Trophoblast cell (in vitro differentiated cells and primary cell): Measurements from ENCODE around the gene SAAL1.

ENCODE experiments used
- DNase-seq, 2 donors: peaks; one replicate each; pipeline ENCODE4 v3.0.0-alpha.2; 2016
- H2AFZ ChIP-seq: 2 replicates; pipeline ENCODE4 v1.6.1; 2013; ENCODE audit warnings: low read length, moderate library complexity, mild to moderate bottlenecking; ENCODE audit not compliant: insufficient read depth, poor library complexity
- H2AK5ac ChIP-seq: 2 replicates; pipeline ENCODE4 v1.6.1; 2013; ENCODE audit warnings: mild to moderate bottlenecking, low read length
- H2BK120ac ChIP-seq: 2 replicates; pipeline ENCODE4 v1.6.1; 2013; ENCODE audit warnings: low read length, mild to moderate bottlenecking, moderate library complexity; ENCODE audit not compliant: insufficient read depth, poor library complexity
- H2BK12ac ChIP-seq: 2 replicates; pipeline ENCODE4 v1.6.1; 2013; ENCODE audit warnings: mild to moderate bottlenecking, low read length, moderate library complexity
- H2BK5ac ChIP-seq: 2 replicates; pipeline ENCODE4 v1.6.1; 2013; ENCODE audit warnings: low read length, low read depth, moderate library complexity, mild to moderate bottlenecking; ENCODE audit not compliant: poor library complexity
- H3K14ac ChIP-seq: 2 replicates; pipeline ENCODE4 v1.6.1; 2013; ENCODE audit warnings: mild to moderate bottlenecking, low read length
- H3K18ac ChIP-seq: 2 replicates; pipeline ENCODE4 v1.6.1; 2013; ENCODE audit warnings: mild to moderate bottlenecking, low read length
- H3K23ac ChIP-seq: 2 replicates; pipeline ENCODE4 v1.6.1; 2013; ENCODE audit warnings: low read length
- H3K27ac ChIP-seq: 2 replicates; pipeline ENCODE4 v1.5.1; 2013; ENCODE audit warnings: low read depth, mild to moderate bottlenecking, inconsistent platforms, low read length, moderate library complexity
- H3K27me3 ChIP-seq: 2 replicates; pipeline ENCODE4 v1.6.1; 2013; ENCODE audit warnings: inconsistent platforms, mild to moderate bottlenecking, low read length, moderate library complexity; ENCODE audit not compliant: insufficient read depth
- H3K36me3 ChIP-seq, 2 experiments: 1 replicate in 1 of 2; 2 replicates in 1 of 2; pipeline ENCODE4 v1.6.1; 2013; ENCODE audit warnings: low read length in 2 of 2, mild to moderate bottlenecking in 2 of 2, moderate library complexity in 1 of 2; ENCODE audit not compliant: insufficient read depth in 2 of 2, control insufficient read depth in 1 of 2
- H3K4ac ChIP-seq: 2 replicates; pipeline ENCODE4 v1.6.1; 2013; ENCODE audit warnings: low read depth, mild to moderate bottlenecking, low read length, moderate library complexity
- H3K4me1 ChIP-seq, 2 experiments: 1 replicate in 1 of 2; 2 replicates in 1 of 2; pipeline ENCODE4 v1.6.1; 2013; ENCODE audit warnings: low read length in 2 of 2, mild to moderate bottlenecking in 2 of 2, moderate library complexity in 1 of 2; ENCODE audit not compliant: insufficient read depth in 2 of 2, control insufficient read depth in 1 of 2
- H3K4me2 ChIP-seq: 2 replicates; pipeline ENCODE4 v1.6.1; 2013; ENCODE audit warnings: inconsistent platforms, mild to moderate bottlenecking, low read length, moderate library complexity
- H3K4me3 ChIP-seq: 2 replicates; pipeline ENCODE4 v1.5.1; 2013; ENCODE audit warnings: mild to moderate bottlenecking, low read depth, low read length, inconsistent platforms
- H3K79me1 ChIP-seq: one replicate; pipeline ENCODE4 v1.6.1; 2013; ENCODE audit warnings: low read length
- H3K79me2 ChIP-seq: 2 replicates; pipeline ENCODE4 v1.6.1; 2013; ENCODE audit warnings: low read length, mild to moderate bottlenecking; ENCODE audit not compliant: control insufficient read depth, insufficient read depth, poor library complexity
- H3K9ac ChIP-seq: 2 replicates; pipeline ENCODE4 v1.6.1; 2013; ENCODE audit warnings: mild to moderate bottlenecking, low read length
- H3K9me3 ChIP-seq: 2 replicates; pipeline ENCODE4 v1.6.1; 2013; ENCODE audit warnings: low read depth, mild to moderate bottlenecking, control low read depth, inconsistent platforms, low read length; ENCODE audit not compliant: insufficient read depth
- H4K12ac ChIP-seq: 2 replicates; pipeline ENCODE4 v1.6.1; 2013; ENCODE audit warnings: low read depth, mild to moderate bottlenecking, low read length, moderate library complexity
- H4K8ac ChIP-seq: 2 replicates; pipeline ENCODE4 v1.6.1; 2013; ENCODE audit warnings: low read depth, mild to moderate bottlenecking, low read length, moderate library complexity
- H4K91ac ChIP-seq: one replicate; pipeline ENCODE4 v1.6.1; 2013; ENCODE audit warnings: low read depth, mild to moderate bottlenecking, low read length, moderate library complexity
- WGBS: extraction: QIAGEN DNeasy Blood & Tissue Kit; methylation state at CpG from one replicate; pipeline ENCODE4 v1.1.7; 2013; ENCODE audit warnings: missing lambda C conversion rate; ENCODE audit not compliant: insufficient read length, insufficient coverage; ENCODE audit errors: extremely low coverage; 5-methylcytosine and 5-hydroxymethylcytosine counted together

SAAL1 gene

GRCh38 chr11:18075444-18075843 is 30.4 kb downstream of the SAAL1 start:
- Histone ChIP-seq H4K8ac (no peak overlapping the region), H3K79me2 (no peaks in the 10 kb centered on the region), H2AK5ac (no peak overlapping the region), H3K4ac (no peak overlapping the region), H2BK5ac (no peak overlapping the region), H3K18ac (no peak overlapping the region), H3K36me3 (peaks cover 2% of the 10 kb centered on the region in 2 experiments), H4K12ac (no peak overlapping the region), H4K91ac (no peak overlapping the region), H3K9me3 (no peaks in the 10 kb centered on the region), H2BK120ac (no peak overlapping the region), H3K79me1 (no peaks in the 10 kb centered on the region), H3K14ac (no peak overlapping the region), H3K4me2 (no peak overlapping the region), H3K27me3 (no peaks in the 10 kb centered on the region), H3K9ac (no peak overlapping the region), H3K4me3 (no peak overlapping the region), H3K27ac (no peak overlapping the region), H3K4me1 (peaks cover 4 to 8% of the 10 kb centered on the region in 2 experiments), H2AFZ (no peak overlapping the region), H2BK12ac (no peak overlapping the region), H3K23ac (no peak overlapping the region)
- WGBS = no CpG with 5 or more reads among the region's 3 CpGs
- DNase-seq = no peak

- H2BK12ac ChIP-seq = no peak overlapping the region
- no peak overlapping the region for H3K18ac ChIP-seq
- no peak overlapping the region for H4K8ac ChIP-seq
- no peak overlapping the region for H3K4me3 ChIP-seq
- H3K14ac ChIP-seq = no peak overlapping the region
- H2AK5ac ChIP-seq = no peak overlapping the region
- no peak overlapping the region for H2AFZ ChIP-seq
- no peak overlapping the region for H2BK120ac ChIP-seq
- H3K79me1 ChIP-seq = no peaks in the 10 kb centered on the region
- no peak overlapping the region for H2BK5ac ChIP-seq
- no peak overlapping the region for H3K4me2 ChIP-seq
- no peak overlapping the region for H4K91ac ChIP-seq
- no peak overlapping the region for H3K4ac ChIP-seq
- H3K79me2 ChIP-seq = no peaks in the 10 kb centered on the region
- H3K36me3 ChIP-seq = no peaks in the 10 kb centered on the region
- no peak overlapping the region for H3K9ac ChIP-seq
- H3K27me3 ChIP-seq = no peaks in the 10 kb centered on the region
- WGBS = no CpG with 5 or more reads among the region's 4 CpGs
- no peak for DNase-seq
- no peak overlapping the region for H3K23ac ChIP-seq
- H3K27ac ChIP-seq = no peak overlapping the region
- no peak overlapping the region for H4K12ac ChIP-seq
- H3K9me3 ChIP-seq = no peaks in the 10 kb centered on the region
- peaks cover 4 to 8% of the 10 kb centered on the region in 2 experiments for H3K4me1 ChIP-seq
These were observed 34.7 kb downstream of the SAAL1 start for GRCh38 chr11:18071098-18071705.

- no peak overlapping the region for H4K91ac ChIP-seq
- no peak overlapping the region for H4K8ac ChIP-seq
- no peak overlapping the region for H3K4me2 ChIP-seq
- H3K4me3 ChIP-seq = no peak overlapping the region
- H3K23ac ChIP-seq = no peak overlapping the region
- H3K18ac ChIP-seq = no peak overlapping the region
- no peak overlapping the region for H3K9ac ChIP-seq
- no peak overlapping the region for H3K4ac ChIP-seq
- no peak overlapping the region for H2AFZ ChIP-seq
- no peak overlapping the region for H4K12ac ChIP-seq
- DNase-seq = no peak
- no peaks in the 10 kb centered on the region for H3K79me1 ChIP-seq
- H3K79me2 ChIP-seq = no peaks in the 10 kb centered on the region
- H3K4me1 ChIP-seq = peaks cover 0 to 7% of the 10 kb centered on the region in 2 experiments
- H2BK12ac ChIP-seq = no peak overlapping the region
- WGBS = no CpG with 5 or more reads among the region's 2 CpGs
- H3K14ac ChIP-seq = no peak overlapping the region
- H2BK5ac ChIP-seq = no peak overlapping the region
- no peak overlapping the region for H3K27ac ChIP-seq
- H2AK5ac ChIP-seq = no peak overlapping the region
- H3K9me3 ChIP-seq = no peaks in the 10 kb centered on the region
- H3K27me3 ChIP-seq = no peaks in the 10 kb centered on the region
- H2BK120ac ChIP-seq = no peak overlapping the region
- H3K36me3 ChIP-seq = no peaks in the 10 kb centered on the region
These were observed 38.5 kb downstream of the SAAL1 start for GRCh38 chr11:18067372-18067771.

GRCh38 chr11:18066626-18067025 is 39.3 kb downstream of the SAAL1 start:
- Histone ChIP-seq H4K12ac (no peak overlapping the region), H3K4me2 (no peak overlapping the region), H3K14ac (no peak overlapping the region), H3K9me3 (no peaks in the 10 kb centered on the region), H3K79me2 (no peaks in the 10 kb centered on the region), H3K79me1 (no peaks in the 10 kb centered on the region), H3K4me1 (peaks cover 0 to 7% of the 10 kb centered on the region in 2 experiments), H3K18ac (no peak overlapping the region), H3K23ac (no peak overlapping the region), H2BK120ac (no peak overlapping the region), H4K91ac (no peak overlapping the region), H3K27me3 (no peaks in the 10 kb centered on the region), H2BK5ac (no peak overlapping the region), H2BK12ac (no peak overlapping the region), H4K8ac (no peak overlapping the region), H3K36me3 (no peaks in the 10 kb centered on the region), H2AK5ac (no peak overlapping the region), H3K4me3 (no peak overlapping the region), H3K9ac (no peak overlapping the region), H2AFZ (no peak overlapping the region), H3K4ac (no peak overlapping the region), H3K27ac (no peak overlapping the region)
- no peak for DNase-seq
- no CpG with 5 or more reads among the region's 2 CpGs for WGBS
